ENCODE data around the gene RIC3.

GRCh38 chr11:8192016-8192895 is 23.4 kb upstream of the RIC3 start:
- TF ChIP-seq POLR2A (IDR thresholded peaks at IDR 0.05): no peak
- peak; percentile 52 to 65 (median 60) for TF ChIP-seq CTCF (IDR thresholded peaks at IDR 0.05)

All from uterus (tissue), 2 donors.